Left colon (tissue), 2 donors: ENCODE data around the gene SORD. TPM values are rescaled to one million over a fixed set of nuclear protein-coding genes. Genes with fewer than 3 reads are reported as not detected.
"Not testable (repeated sequence)": the region's sequence is repeated elsewhere in the genome, so short reads cannot be mapped to it uniquely, and the experiment has no call there.

ENCODE experiments used
- ATAC-seq: fragments of 200-7000 bp; cut with Tn5 transposase; one replicate; pipeline ENCODE4 v1.9.1; 2020; ENCODE audit warnings: mild to moderate bottlenecking, moderate library complexity
- DNase-seq, 2 donors: peaks; one replicate each; pipeline ENCODE4 v3.0.0-alpha.2; 2020
- intact Hi-C, 2 donors: fragments of 100-400 bp; cut with DNase I in 1 of 2; cut with micrococcal nuclease in 1 of 2; formaldehyde crosslinking; loops; one replicate each; pipeline versions ENCODE4 v1.11.2 to v1.14.0; 2022; cut with DNase I, micrococcal nuclease
- long read RNA-seq: library from polyadenylated mRNA; unstranded; transcript quantifications from one replicate; pipeline ENCODE4 v2.0.0, GENCODE V29; 2021
- total RNA-seq, 2 donors: library from RNA; stranded (reverse); fragmentation: NEBNext Ultra II Directional; extraction: Animal tissue kit (Norgen Biotek cat#: 25700); gene quantifications; one replicate each; pipeline ENCODE4 v1.2.1, GENCODE V29; 2021
- donor health status: DM: no; HTN: no; CAD: no.
- donor health status: DM: yes; HTN: yes; CAD: no.

SORD gene
- 10 to 100 TPM; 13.2 to 23.3 TPM for total RNA-seq
- long read RNA-seq, full-length matches to known transcripts = 23 of 28 reads
- long read RNA-seq, partial matches to known transcripts = 2 of 28 reads
- long read RNA-seq, other reads (novel, unspliced or antisense) = 3 of 28 reads

- ATAC-seq (peak; percentile 99), DNase-seq (peak; percentile 93 to 99)
- intact Hi-C loops = no loop called here
Measured at GRCh38 chr15:45022871-45023658, at the start of gene SORD. TSS of gene SORD (plus strand) at chr15:45023195. CDS start at chr15:45023284, 89 bp downstream.

GRCh38 chr15:44976183-44976582, 46.8 kb upstream of the SORD start:
- intact Hi-C loops, DNase-seq, ATAC-seq: not testable (repeated sequence)

GRCh38 chr15:44977781-44978180, 45.2 kb upstream of the SORD start:
- DNase-seq, intact Hi-C loops: not testable (repeated sequence)

GRCh38 chr15:44979617-44980339, 43.2 kb upstream of the SORD start:
- peak; percentile 20 for ATAC-seq
- DNase-seq, intact Hi-C loops: not testable (repeated sequence)

More at GRCh38 chr15:44977781-44978180, 45.2 kb upstream of the SORD start:
- ATAC-seq = not testable (repeated sequence)

DNA sequence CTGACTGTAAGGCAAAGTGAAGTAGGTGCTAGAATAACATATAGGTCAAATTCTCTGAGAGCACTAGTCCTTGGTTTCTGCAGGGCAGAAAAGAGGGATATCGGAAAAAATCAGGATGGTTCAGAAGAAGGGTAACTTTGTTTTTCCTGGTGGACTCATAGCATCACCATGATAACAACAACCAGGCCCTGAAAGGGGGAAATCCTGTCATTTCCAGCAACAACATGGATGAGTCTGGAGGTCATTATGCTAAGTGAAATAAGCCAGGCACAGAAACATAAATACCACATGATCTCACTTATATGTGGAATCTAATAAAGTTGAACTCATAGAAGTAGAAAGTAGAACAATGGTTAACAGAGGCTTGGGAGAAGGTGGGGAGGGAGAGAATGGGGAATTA, 38.9 kb upstream of the SORD start:
- intact Hi-C loops, DNase-seq, ATAC-seq: not testable (repeated sequence)

- ATAC-seq, DNase-seq, intact Hi-C loops: not testable (repeated sequence)
Measured at GRCh38 chr15:44986346-44987055, 36.5 kb upstream of the SORD start.

DNA sequence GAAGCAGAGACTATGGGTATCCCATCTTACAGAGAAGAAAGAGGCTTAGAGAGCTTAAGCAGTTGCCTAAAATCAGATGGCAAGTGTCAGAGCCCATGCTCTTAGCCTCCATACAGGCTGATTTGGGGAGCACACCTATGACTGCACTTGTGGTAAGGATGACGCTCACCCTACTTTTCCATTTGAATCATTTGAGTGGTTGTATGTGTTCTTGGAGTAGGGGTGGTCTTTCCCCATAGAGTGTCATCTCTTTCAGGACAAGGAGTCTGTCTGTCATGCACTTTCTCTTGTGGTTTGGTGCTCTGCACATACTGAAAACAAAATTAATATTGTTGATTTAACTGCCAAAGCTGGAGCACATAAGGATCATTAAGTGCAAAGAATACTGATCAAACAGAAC, 35.3 kb upstream of the SORD start:
- DNase-seq, ATAC-seq, intact Hi-C loops: not testable (repeated sequence)

- intact Hi-C loops, DNase-seq, ATAC-seq: not testable (repeated sequence)
Measured at GRCh38 chr15:44988184-44988869, 34.7 kb upstream of the SORD start.

DNA sequence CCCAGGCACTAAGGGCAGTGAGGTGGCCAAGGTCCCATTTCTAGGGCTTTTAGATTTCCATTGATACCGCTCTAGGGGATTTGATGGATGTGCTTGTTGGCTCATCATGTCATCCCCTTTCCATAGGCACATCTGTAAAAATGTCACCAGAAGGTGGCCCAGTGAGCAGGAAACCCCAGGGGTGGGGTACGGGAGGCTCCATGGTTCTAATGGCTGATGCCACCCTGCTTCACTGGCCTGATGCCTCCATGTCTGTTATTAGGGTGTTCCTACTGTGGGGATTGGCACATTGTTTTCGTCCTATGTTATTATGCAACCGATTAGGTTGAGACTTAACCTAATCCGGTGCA, 34.1 kb upstream of the SORD start:
- DNase-seq, ATAC-seq, intact Hi-C loops: not testable (repeated sequence)

DNA sequence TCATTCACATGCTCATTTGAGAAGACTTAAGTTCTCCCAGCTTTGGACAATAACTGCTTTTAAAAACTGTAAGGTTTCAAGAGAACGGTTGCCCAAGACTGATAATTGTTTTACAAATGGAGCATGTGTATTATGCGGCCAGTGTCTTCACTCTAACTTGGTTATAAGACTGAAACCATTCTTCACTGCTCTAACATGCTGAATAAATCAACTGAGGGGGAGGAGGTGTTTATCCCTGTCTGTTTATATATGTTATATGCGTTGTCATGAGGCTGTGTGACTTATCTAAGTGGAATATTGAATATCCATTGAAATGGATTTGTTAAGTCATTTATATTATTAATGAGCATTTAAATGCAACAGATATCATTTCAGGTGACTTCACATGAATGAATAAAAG, 25.4 kb upstream of the SORD start:
- ATAC-seq, intact Hi-C loops, DNase-seq: not testable (repeated sequence)

GRCh38 chr15:44999105-44999504, 23.9 kb upstream of the SORD start:
- intact Hi-C loops = no loop called here
- ATAC-seq (no peak), DNase-seq (no peak)

- intact Hi-C loops, DNase-seq, ATAC-seq: not testable (repeated sequence)
Measured at GRCh38 chr15:45001180-45001579, 21.8 kb upstream of the SORD start.

GRCh38 chr15:45003731-45004410, 19.1 kb upstream of the SORD start:
- intact Hi-C loops, ATAC-seq, DNase-seq: not testable (repeated sequence)

DNA sequence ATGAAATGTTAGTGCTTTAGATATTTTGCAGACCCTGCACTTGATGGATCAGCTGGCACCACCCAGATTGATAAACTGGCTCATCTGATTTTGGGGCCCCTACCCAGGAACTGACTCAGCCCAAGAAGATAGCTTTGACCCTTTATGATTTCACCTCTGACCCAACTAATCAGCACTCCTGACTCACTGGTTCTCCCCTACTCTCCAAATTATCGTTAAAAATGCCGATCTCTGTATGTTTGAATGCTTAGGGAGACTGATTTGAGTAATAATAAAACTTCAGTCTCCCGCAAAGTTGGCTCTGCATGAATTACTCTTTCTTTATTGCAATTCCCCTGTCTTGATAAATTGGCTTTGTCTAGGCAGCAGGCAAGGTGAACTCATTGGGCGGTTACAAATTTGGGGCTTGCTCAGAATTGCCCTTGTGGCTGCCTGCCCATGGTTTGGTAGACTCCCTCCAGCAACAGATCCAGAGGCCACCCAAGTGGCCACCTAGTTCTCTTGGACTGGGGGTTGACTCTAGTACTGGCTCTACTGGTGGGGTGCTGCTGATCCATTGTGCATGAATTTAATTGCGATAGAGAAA, 18.3 kb upstream of the SORD start:
- ATAC-seq, intact Hi-C loops: not testable (repeated sequence)

DNA sequence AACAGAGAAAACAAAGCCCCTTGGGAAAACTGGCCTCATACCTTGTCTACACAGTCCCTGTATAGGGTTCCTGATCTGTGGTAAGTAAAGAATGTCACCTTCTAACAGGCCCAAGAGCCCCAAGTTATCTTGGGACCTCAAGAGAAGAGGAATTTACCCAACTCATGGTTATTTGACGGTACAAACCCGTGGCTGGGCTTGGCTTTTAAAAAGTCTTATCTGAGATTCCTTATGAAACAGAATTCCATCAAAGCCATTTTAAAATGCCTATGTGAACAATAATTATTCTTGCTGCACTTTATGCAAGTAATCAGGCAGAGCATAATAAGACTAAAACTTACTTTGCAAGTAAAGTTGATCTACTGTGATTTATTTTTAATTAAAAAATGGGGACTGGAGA, 13.9 kb upstream of the SORD start:
- ATAC-seq = no peak
- DNase-seq = no peak
- intact Hi-C loops = no loop called here

More for the DNA sequence above, 18.3 kb upstream of the SORD start:
- not testable (repeated sequence) for DNase-seq

- DNase-seq, intact Hi-C loops, ATAC-seq: not testable (repeated sequence)
Measured at GRCh38 chr15:45015114-45015513, 7.9 kb upstream of the SORD start.

DNA sequence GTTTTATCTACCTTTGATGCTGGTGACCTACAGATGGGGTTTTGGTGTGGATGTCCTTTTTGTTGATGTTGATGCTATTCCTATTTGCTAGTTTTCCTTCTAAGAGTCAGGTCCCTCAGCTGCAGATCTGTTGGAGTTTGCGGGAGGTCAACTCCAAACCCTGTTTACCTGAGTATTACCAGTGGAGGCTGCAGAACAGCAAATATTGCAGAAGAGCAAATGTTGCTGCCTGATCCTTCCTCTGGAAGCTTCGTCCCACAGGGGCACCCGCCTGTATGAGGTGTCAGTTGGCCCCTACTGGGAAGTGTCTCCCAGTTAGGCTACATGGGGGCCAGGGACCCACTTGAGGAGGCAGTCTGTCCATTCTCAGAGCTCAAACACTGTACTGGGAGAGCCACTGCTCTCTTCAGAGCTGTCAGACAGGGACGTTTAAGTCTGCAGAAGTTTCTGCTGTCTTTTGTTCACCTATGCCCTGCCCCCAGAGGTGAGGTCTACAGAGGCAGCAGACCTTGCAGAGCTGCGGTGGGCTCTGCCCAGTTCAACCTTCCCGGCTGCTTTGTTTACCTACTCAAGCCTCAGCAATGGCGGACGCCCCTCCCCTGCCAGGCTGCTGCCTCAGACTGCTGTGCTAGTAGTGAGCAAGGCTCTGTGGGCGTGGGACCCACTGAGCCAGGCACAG, 2.6 kb upstream of the SORD start:
- ATAC-seq, intact Hi-C loops, DNase-seq: not testable (repeated sequence)
